ENCODE data around the gene ATP10D.
"Not testable (repeated sequence)": the region's sequence is repeated elsewhere in the genome, so short reads cannot be mapped to it uniquely, and the experiment has no call there.

ATP10D gene

GRCh38 chr4:47533689-47534347 is 48.7 kb downstream of the ATP10D start:
- DNase-seq (ENCODE audit: low read depth in 3 of 3, low spot score in 1 of 3): no peak

GRCh38 chr4:47534772-47535171 is 49.7 kb downstream of the ATP10D start:
- DNase-seq (ENCODE audit: low read depth in 3 of 3, low spot score in 1 of 3): no peak

GRCh38 chr4:47535567-47536147 is 50.6 kb downstream of the ATP10D start:
- no peak for DNase-seq (ENCODE audit: low read depth in 3 of 3, low spot score in 1 of 3)

- no peak for DNase-seq (ENCODE audit: low read depth in 3 of 3, low spot score in 1 of 3)
These were observed 51.9 kb downstream of the ATP10D start for GRCh38 chr4:47536966-47537365.

GRCh38 chr4:47538111-47538824 is 53.2 kb downstream of the ATP10D start:
- no peak for DNase-seq (ENCODE audit: low read depth in 3 of 3, low spot score in 1 of 3)

- no peak for DNase-seq (ENCODE audit: low read depth in 3 of 3, low spot score in 1 of 3)
These were observed 53.7 kb downstream of the ATP10D start for GRCh38 chr4:47538825-47539154.

GRCh38 chr4:47542640-47543039 is 57.6 kb downstream of the ATP10D start:
- not testable (repeated sequence) for DNase-seq (ENCODE audit: low read depth in 3 of 3, low spot score in 1 of 3)

- no peak for DNase-seq (ENCODE audit: low read depth in 3 of 3, low spot score in 1 of 3)
These were observed 58.3 kb downstream of the ATP10D start for GRCh38 chr4:47543331-47543730.

GRCh38 chr4:47550357-47550756 is 65.3 kb downstream of the ATP10D start:
- DNase-seq (ENCODE audit: low read depth in 3 of 3, low spot score in 1 of 3): not testable (repeated sequence)

- DNase-seq (ENCODE audit: low read depth in 3 of 3, low spot score in 1 of 3): no peak
These were observed 65.9 kb downstream of the ATP10D start for GRCh38 chr4:47550899-47551548.

- no peak for DNase-seq (ENCODE audit: low read depth in 3 of 3, low spot score in 1 of 3)
These were observed 66.6 kb downstream of the ATP10D start for GRCh38 chr4:47551682-47552081.

GRCh38 chr4:47553329-47554125 is 68.5 kb downstream of the ATP10D start:
- DNase-seq (ENCODE audit: low read depth in 3 of 3, low spot score in 1 of 3): no peak

- not testable (repeated sequence) for DNase-seq (ENCODE audit: low read depth in 3 of 3, low spot score in 1 of 3)
These were observed 70.8 kb downstream of the ATP10D start for GRCh38 chr4:47555920-47556319.

GRCh38 chr4:47557255-47557654 is 72.2 kb downstream of the ATP10D start:
- DNase-seq (ENCODE audit: low read depth in 3 of 3, low spot score in 1 of 3): no peak

GRCh38 chr4:47560682-47561081 is 75.6 kb downstream of the ATP10D start:
- DNase-seq (ENCODE audit: low read depth in 3 of 3, low spot score in 1 of 3): no peak

- no peak for DNase-seq (ENCODE audit: low read depth in 3 of 3, low spot score in 1 of 3)
These were observed 76.3 kb downstream of the ATP10D start for GRCh38 chr4:47561331-47561730.

- no peak for DNase-seq (ENCODE audit: low read depth in 3 of 3, low spot score in 1 of 3)
These were observed 77.2 kb downstream of the ATP10D start for GRCh38 chr4:47562297-47562696.

- DNase-seq (ENCODE audit: low read depth in 3 of 3, low spot score in 1 of 3): no peak
These were observed 81.5 kb downstream of the ATP10D start for GRCh38 chr4:47566566-47566965.

GRCh38 chr4:47566969-47567368 is 81.9 kb downstream of the ATP10D start:
- DNase-seq (ENCODE audit: low read depth in 3 of 3, low spot score in 1 of 3): no peak

- DNase-seq (ENCODE audit: low read depth in 3 of 3, low spot score in 1 of 3): no peak
These were observed 82.4 kb downstream of the ATP10D start for GRCh38 chr4:47567511-47567910.

GRCh38 chr4:47570816-47571215 is 85.7 kb downstream of the ATP10D start:
- DNase-seq (ENCODE audit: low read depth in 3 of 3, low spot score in 1 of 3): no peak
